Measurements from ENCODE around the gene CLTC. TPM values are rescaled to one million over a fixed set of nuclear protein-coding genes. Genes with fewer than 3 reads are reported as not detected.
A peak's percentile ranks its signal among the peaks of the same experiment; 100 is the strongest.

CLTC gene
- total and polyA plus RNA-seq, 2 donors (not counting 1 experiment from before 2014, with no cell fraction given) = 25.9 to 114 TPM

DNA sequence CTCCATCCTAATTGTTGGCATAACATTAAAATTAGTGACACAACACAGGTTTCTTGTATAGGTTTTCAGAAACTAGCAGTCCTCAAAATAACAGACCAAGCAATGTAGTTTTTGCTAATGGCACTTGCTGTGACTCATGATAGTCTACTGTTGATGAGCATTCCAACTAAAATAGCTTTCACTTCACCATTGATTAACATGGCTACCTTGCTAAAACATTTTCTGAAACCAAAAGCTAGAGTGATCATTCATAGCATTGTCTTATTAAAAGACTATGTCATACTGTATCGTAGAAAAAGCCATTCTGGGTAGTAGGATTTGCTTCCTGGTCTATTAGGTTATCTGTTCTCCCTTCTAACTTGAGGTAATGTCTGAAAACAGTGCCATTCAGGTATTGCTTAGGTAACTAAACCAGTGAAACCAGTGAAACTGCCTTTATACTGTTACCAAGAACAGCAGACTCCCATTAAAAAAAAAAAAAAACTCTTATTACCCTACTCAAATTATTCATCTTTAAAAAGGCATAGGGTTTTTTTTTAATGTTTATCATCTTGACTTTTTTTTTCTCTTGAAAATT is 2.5 kb upstream of the CLTC start:
- DNase-seq = no peak
- Histone ChIP-seq H3K9ac (ENCODE audit: low read length) (no peak overlapping the region), H2AFZ (ENCODE audit: insufficient read depth, low read depth, low read length, poor library complexity, severe bottlenecking) (no peak overlapping the region), H4K20me1 (ENCODE audit: control insufficient read depth, insufficient read depth, low read length, poor library complexity, severe bottlenecking) (peaks cover 4% of the 10 kb centered on the region), H3K4me1 (ENCODE audit: control insufficient read depth in 2 of 2, insufficient read depth in 2 of 2, low read length in 2 of 2) (peaks cover 25 to 26% of the 10 kb centered on the region in 2 donors), H3K36me3 (replicated peaks in 1 of 2; ENCODE audit: control extremely low read depth in 1 of 2, control insufficient read depth in 1 of 2, extremely low read depth in 1 of 2, insufficient read depth in 2 of 2, low read length in 1 of 2) (no peaks in the 10 kb centered on the region), H3K27ac (ENCODE audit: low read length in 2 of 2) (peak overlapping the region in 1 of 2 donors; percentile 99), H3K9me3 (ENCODE audit: control extremely low read depth in 1 of 3, control insufficient read depth in 2 of 3, insufficient read depth in 1 of 3, low read length in 2 of 3) (no peaks in the 10 kb centered on the region), H3K4me3 (ENCODE audit: control extremely low read depth in 1 of 5, extremely low read depth in 1 of 5, insufficient read depth in 1 of 5, low read depth in 2 of 5, low read length in 4 of 5) (no peak overlapping the region), H3K79me2 (ENCODE audit: control insufficient read depth, insufficient read depth, low read length) (peaks cover 51% of the 10 kb centered on the region), H3K27me3 (replicated peaks in 1 of 4; ENCODE audit: control extremely low read depth in 1 of 4, control insufficient read depth in 3 of 4, insufficient read depth in 4 of 4, low read length in 3 of 4) (no peaks in the 10 kb centered on the region), H3K4me2 (replicated peaks; ENCODE audit: low read depth, low read length, poor library complexity, severe bottlenecking) (no peak overlapping the region)
- no peak for ATAC-seq (ENCODE audit: low read depth)
- H3K9me3 Mint-ChIP-seq (ENCODE audit: insufficient read depth) = no peaks in the 10 kb centered on the region
- intact Hi-C loops (cut with micrococcal nuclease) = loop anchor here (5.0 kb wide), 1 partner anchor 40 kb away; no protein-coding TSS in a partner anchor
- no CpG with 5 or more reads among the region's 1 CpG for WGBS (ENCODE audit: insufficient coverage)
- ChIA-PET POLR2A (no interaction called here), CTCF (interaction anchor here (0.7 kb wide), 1 partner anchor 25 kb away, joined by 4 read pairs; no protein-coding TSS in a partner anchor)
- no peak overlapping the region for H3K27ac Mint-ChIP-seq
- no peak overlapping the region for H3K4me3 Mint-ChIP-seq
- H3K27me3 Mint-ChIP-seq = no peaks in the 10 kb centered on the region
- H3K4me1 Mint-ChIP-seq = peaks cover 31% of the 10 kb centered on the region
- no peak for TF ChIP-seq EZH2 (IDR thresholded peaks at IDR 0.05; ENCODE audit: borderline replicate concordance, insufficient read depth, low read depth, low read length, poor library complexity, severe bottlenecking)
- TF ChIP-seq, protein P1, sequence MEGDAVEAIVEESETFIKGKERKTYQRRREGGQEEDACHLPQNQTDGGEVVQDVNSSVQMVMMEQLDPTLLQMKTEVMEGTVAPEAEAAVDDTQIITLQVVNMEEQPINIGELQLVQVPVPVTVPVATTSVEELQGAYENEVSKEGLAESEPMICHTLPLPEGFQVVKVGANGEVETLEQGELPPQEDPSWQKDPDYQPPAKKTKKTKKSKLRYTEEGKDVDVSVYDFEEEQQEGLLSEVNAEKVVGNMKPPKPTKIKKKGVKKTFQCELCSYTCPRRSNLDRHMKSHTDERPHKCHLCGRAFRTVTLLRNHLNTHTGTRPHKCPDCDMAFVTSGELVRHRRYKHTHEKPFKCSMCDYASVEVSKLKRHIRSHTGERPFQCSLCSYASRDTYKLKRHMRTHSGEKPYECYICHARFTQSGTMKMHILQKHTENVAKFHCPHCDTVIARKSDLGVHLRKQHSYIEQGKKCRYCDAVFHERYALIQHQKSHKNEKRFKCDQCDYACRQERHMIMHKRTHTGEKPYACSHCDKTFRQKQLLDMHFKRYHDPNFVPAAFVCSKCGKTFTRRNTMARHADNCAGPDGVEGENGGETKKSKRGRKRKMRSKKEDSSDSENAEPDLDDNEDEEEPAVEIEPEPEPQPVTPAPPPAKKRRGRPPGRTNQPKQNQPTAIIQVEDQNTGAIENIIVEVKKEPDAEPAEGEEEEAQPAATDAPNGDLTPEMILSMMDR (IDR thresholded peaks at IDR 0.05) = no peak

DNA sequence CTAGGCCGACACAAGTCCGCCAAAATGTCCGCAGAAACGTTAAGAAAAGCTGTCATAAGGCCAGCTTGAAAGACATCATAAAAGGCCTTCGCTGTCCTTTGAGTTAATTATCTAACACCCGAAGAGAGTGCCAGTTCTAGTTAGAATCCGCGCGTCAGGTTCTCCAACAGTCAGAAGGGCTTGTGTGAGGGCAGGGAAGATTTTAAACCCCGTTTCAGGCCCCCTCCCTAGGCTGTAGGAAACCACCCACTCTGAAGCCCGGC is 729 bp upstream of the CLTC start:
- POLR2A ChIA-PET = interaction anchor here (0.6 to 2.6 kb wide), 11 partner anchors 10 to 1756 kb away, joined by 3 to 20 read pairs (median 4); partner anchors contain the start of genes DHX40, HSF5, PTRH2 and RNFT1
- H4K20me1 ChIP-seq (ENCODE audit: control insufficient read depth, insufficient read depth, low read length, poor library complexity, severe bottlenecking) = peaks cover 14% of the 10 kb centered on the region
- H2AFZ ChIP-seq (ENCODE audit: insufficient read depth, low read depth, low read length, poor library complexity, severe bottlenecking) = peak overlapping the region; percentile 89
- 0% methylated on average over 11 of the region's 11 CpGs for WGBS (ENCODE audit: insufficient coverage)
- H3K4me3 Mint-ChIP-seq = peak overlapping the region; percentile 90
- H3K9ac ChIP-seq (ENCODE audit: low read length) = peak overlapping the region; percentile 82
- no peaks in the 10 kb centered on the region for H3K27me3 ChIP-seq (replicated peaks in 1 of 4; ENCODE audit: control extremely low read depth in 1 of 4, control insufficient read depth in 3 of 4, insufficient read depth in 4 of 4, low read length in 3 of 4)
- H3K27me3 Mint-ChIP-seq = no peaks in the 10 kb centered on the region
- H3K27ac ChIP-seq (ENCODE audit: low read length in 2 of 2) = peak overlapping the region; percentile 96 to 99
- DNase-seq (no peak), ATAC-seq (ENCODE audit: low read depth) (no peak)
- H3K36me3 ChIP-seq (replicated peaks in 1 of 2; ENCODE audit: control extremely low read depth in 1 of 2, control insufficient read depth in 1 of 2, extremely low read depth in 1 of 2, insufficient read depth in 2 of 2, low read length in 1 of 2) = no peaks in the 10 kb centered on the region
- no peaks in the 10 kb centered on the region for H3K9me3 ChIP-seq (ENCODE audit: control extremely low read depth in 1 of 3, control insufficient read depth in 2 of 3, insufficient read depth in 1 of 3, low read length in 2 of 3)
- H3K4me1 ChIP-seq (ENCODE audit: control insufficient read depth in 2 of 2, insufficient read depth in 2 of 2, low read length in 2 of 2) = peaks cover 39 to 42% of the 10 kb centered on the region in 2 donors
- H3K4me2 ChIP-seq (replicated peaks; ENCODE audit: low read depth, low read length, poor library complexity, severe bottlenecking) = peak overlapping the region; percentile 90
- CTCF ChIA-PET = interaction anchor here (0.6 to 1.5 kb wide), 7 partner anchors 24 to 296 kb away, joined by 3 to 12 read pairs (median 3); partner anchors contain the start of gene DHX40
- no peaks in the 10 kb centered on the region for H3K9me3 Mint-ChIP-seq (ENCODE audit: insufficient read depth)
- TF ChIP-seq, protein P1 (IDR thresholded peaks at IDR 0.05) = no peak
- no peak for TF ChIP-seq EZH2 (IDR thresholded peaks at IDR 0.05; ENCODE audit: borderline replicate concordance, insufficient read depth, low read depth, low read length, poor library complexity, severe bottlenecking)
- H3K27ac Mint-ChIP-seq = peak overlapping the region; percentile 97
- H3K79me2 ChIP-seq (ENCODE audit: control insufficient read depth, insufficient read depth, low read length) = peaks cover 68% of the 10 kb centered on the region
- peaks cover 44% of the 10 kb centered on the region for H3K4me1 Mint-ChIP-seq
- intact Hi-C loops (cut with micrococcal nuclease) = loop anchor here (1.0 to 5.0 kb wide), 6 partner anchors 23 to 982 kb away; partner anchors contain the start of genes DHX40, PPM1D, PTRH2 and TUBD1
- H3K4me3 ChIP-seq (ENCODE audit: control extremely low read depth in 1 of 5, extremely low read depth in 1 of 5, insufficient read depth in 1 of 5, low read depth in 2 of 5, low read length in 4 of 5) = peak overlapping the region; percentile 69 to 100 (median 99)
